Stimulated activated CD8-positive, alpha-beta memory T cell treated with anti-CD3 and anti-CD28 coated beads, Interleukin-4, amount 100 ng/mL, for 24 hours (primary cell): ENCODE results near the gene FHIP1B.

Source experiments
- DNase-seq: peaks from one replicate; pipeline ENCODE4 v3.0.0-alpha.2; 2020; ENCODE audit warnings: low read depth

FHIP1B gene

GRCh38 chr11:6238902-6239301 lies 4.5 kb upstream of the FHIP1B start, which contains the start of gene CNGA4:
CNGA4 (plus strand) TSS chr11:6239089; CDS start chr11:6239207, 118 bp downstream.
- DNase-seq, result no peak

- no peak for DNase-seq
Observed at GRCh38 chr11:6237761-6238302, 3.4 kb upstream of the FHIP1B start.

GRCh38 chr11:6237266-6237665 lies 2.8 kb upstream of the FHIP1B start:
- DNase-seq, result no peak

GRCh38 chr11:6233984-6234386 lies 451 bp downstream of the FHIP1B start:
- no peak for DNase-seq

GRCh38 chr11:6232899-6233298 lies 1.5 kb downstream of the FHIP1B start:
- no peak for DNase-seq

- no peak for DNase-seq
Observed at GRCh38 chr11:6229911-6230310, 4.5 kb downstream of the FHIP1B start.

GRCh38 chr11:6228520-6228919 lies 5.9 kb downstream of the FHIP1B start:
- no peak for DNase-seq

- DNase-seq, result no peak
Observed at GRCh38 chr11:6225896-6226295, 8.5 kb downstream of the FHIP1B start.

GRCh38 chr11:6225024-6225423 lies 9.4 kb downstream of the FHIP1B start:
- DNase-seq, result no peak

GRCh38 chr11:6224421-6224820 lies 10.0 kb downstream of the FHIP1B start:
- DNase-seq, result no peak

GRCh38 chr11:6223854-6224253 lies 10.6 kb downstream of the FHIP1B start:
- DNase-seq, result no peak

GRCh38 chr11:6219359-6219758 lies 15.1 kb downstream of the FHIP1B start:
- DNase-seq, result no peak

GRCh38 chr11:6217722-6218121 lies 16.7 kb downstream of the FHIP1B start:
- DNase-seq, result no peak

GRCh38 chr11:6216501-6216900 lies 17.9 kb downstream of the FHIP1B start:
- DNase-seq, result no peak

- DNase-seq, result no peak
Observed at GRCh38 chr11:6214530-6214929, 19.9 kb downstream of the FHIP1B start.

- no peak for DNase-seq
Observed at GRCh38 chr11:6210274-6210955, 24.0 kb downstream of the FHIP1B start.

- DNase-seq, result no peak
Observed at GRCh38 chr11:6209801-6210200, 24.6 kb downstream of the FHIP1B start.

GRCh38 chr11:6206456-6207180 lies 27.8 kb downstream of the FHIP1B start:
- DNase-seq, result no peak

- DNase-seq, result no peak
Observed at GRCh38 chr11:6205366-6205765, 29.1 kb downstream of the FHIP1B start, which contains the start of gene C11orf42. C11orf42 (plus strand) TSS chr11:6205557; CDS start chr11:6205616, 59 bp downstream.

GRCh38 chr11:6204706-6205105 lies 29.7 kb downstream of the FHIP1B start:
- DNase-seq, result no peak

GRCh38 chr11:6203327-6203726 lies 31.1 kb downstream of the FHIP1B start:
- DNase-seq, result no peak

GRCh38 chr11:6202041-6202440 lies 32.4 kb downstream of the FHIP1B start:
- no peak for DNase-seq

GRCh38 chr11:6201481-6201880 lies 33.0 kb downstream of the FHIP1B start:
- DNase-seq, result no peak
